Measurements from ENCODE around the gene E2F1. TPM values are rescaled to one million over a fixed set of nuclear protein-coding genes. Genes with fewer than 3 reads are reported as not detected.
A peak's percentile ranks its signal among the peaks of the same experiment; 100 is the strongest.

E2F1 gene
- total RNA-seq, 2 experiments from 2014 or later, result 128 to 148 TPM

DNA sequence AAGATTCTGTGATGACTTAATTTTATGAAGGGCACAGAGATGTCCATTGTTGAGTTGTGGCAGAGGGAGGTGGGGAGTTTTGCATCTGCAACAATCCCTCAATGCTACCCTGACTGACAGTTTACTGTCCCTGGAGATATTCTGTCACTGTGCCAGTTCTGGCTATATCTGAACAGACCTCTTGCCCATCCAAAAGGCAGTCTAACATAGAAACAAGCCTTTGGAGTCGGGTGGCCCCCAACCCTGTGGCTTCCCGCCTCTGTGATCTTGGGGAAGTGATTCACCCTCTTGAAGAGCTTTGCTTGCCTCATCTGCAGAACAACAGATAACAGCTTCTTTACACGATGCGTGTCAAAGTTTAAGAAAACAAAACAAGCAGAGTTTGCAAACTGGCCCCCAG lies 3.8 kb upstream of the E2F1 start:
- intact Hi-C loops (cut with micrococcal nuclease; ENCODE audit: unreplicated experiment), result loop anchor here (5.0 to 10.0 kb wide), 3 partner anchors 192 to 1925 kb away; partner anchors contain the start of genes EIF2S2 and SPAG4
- ChIA-PET POLR2A (interaction anchor here (0.7 kb wide), 3 partner anchors 11 to 139 kb away, joined by 3 to 4 read pairs (median 4); no protein-coding TSS in a partner anchor), CTCF (ENCODE audit: unreplicated experiment) (no interaction called here)
- peaks cover 3% of the 10 kb centered on the region for H3K79me2 ChIP-seq (ENCODE audit: insufficient read depth, low read depth, low read length)
- H3K36me3 ChIP-seq (ENCODE audit: insufficient read depth, low read length), result peaks cover 2% of the 10 kb centered on the region
- no peak overlapping the region for H3K27ac ChIP-seq (ENCODE audit: low read depth, low read length, poor library complexity, severe bottlenecking)
- peak overlapping the region; percentile 16; the same call in 1 of the 2 replicates for H3K4me2 ChIP-seq (ENCODE audit: low read length)
- peaks cover 49% of the 10 kb centered on the region for H3K4me1 ChIP-seq (ENCODE audit: insufficient read depth, low read length, poor library complexity, severe bottlenecking)
- no peaks in the 10 kb centered on the region for H3K9me3 ChIP-seq (ENCODE audit: low read length)
- H2AFZ ChIP-seq (ENCODE audit: low read length), result peak overlapping the region; percentile 54
- no peak for DNase-seq (ENCODE audit: low spot score)
- no peaks in the 10 kb centered on the region for H3K9me2 ChIP-seq (ENCODE audit: insufficient read depth, low read length)
- no peak overlapping the region for H3K4me3 ChIP-seq (ENCODE audit: low read depth, low read length, poor library complexity, severe bottlenecking)
- peaks cover under 1% of the 10 kb centered on the region; the same call in 1 of the 2 replicates for H4K20me1 ChIP-seq (ENCODE audit: insufficient read depth, low read length)
- TF ChIP-seq, protein P1, sequence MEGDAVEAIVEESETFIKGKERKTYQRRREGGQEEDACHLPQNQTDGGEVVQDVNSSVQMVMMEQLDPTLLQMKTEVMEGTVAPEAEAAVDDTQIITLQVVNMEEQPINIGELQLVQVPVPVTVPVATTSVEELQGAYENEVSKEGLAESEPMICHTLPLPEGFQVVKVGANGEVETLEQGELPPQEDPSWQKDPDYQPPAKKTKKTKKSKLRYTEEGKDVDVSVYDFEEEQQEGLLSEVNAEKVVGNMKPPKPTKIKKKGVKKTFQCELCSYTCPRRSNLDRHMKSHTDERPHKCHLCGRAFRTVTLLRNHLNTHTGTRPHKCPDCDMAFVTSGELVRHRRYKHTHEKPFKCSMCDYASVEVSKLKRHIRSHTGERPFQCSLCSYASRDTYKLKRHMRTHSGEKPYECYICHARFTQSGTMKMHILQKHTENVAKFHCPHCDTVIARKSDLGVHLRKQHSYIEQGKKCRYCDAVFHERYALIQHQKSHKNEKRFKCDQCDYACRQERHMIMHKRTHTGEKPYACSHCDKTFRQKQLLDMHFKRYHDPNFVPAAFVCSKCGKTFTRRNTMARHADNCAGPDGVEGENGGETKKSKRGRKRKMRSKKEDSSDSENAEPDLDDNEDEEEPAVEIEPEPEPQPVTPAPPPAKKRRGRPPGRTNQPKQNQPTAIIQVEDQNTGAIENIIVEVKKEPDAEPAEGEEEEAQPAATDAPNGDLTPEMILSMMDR (conservative IDR thresholded peaks at IDR 0.05; ENCODE audit: low read length), result no peak
- no peak for TF ChIP-seq EZH2phosphoT487 (IDR thresholded peaks at IDR 0.05; ENCODE audit: borderline replicate concordance, low read depth, low read length)
- no TSS peak for BruUV-seq (replicated peaks)

DNA sequence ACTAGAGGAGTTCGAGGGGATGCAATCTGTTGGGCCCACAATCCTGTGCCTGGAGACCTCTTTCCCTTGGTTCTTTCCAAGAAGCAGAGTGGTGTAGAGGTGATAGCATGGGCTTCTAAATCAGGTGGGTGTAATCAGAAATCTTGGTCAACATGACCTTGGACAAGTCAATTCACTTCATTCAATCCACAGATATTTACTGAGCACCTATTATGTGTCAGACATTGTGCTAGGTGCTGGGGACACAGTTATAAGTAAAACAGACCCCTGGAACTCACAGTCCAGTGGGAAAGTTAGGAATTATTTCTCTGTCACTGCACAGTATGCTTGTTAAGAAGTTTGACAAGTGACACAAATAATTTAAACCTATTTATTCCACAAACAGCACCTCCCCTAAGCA lies 3.3 kb upstream of the E2F1 start:
- peaks cover 8% of the 10 kb centered on the region for H3K79me2 ChIP-seq (ENCODE audit: insufficient read depth, low read depth, low read length)
- no peaks in the 10 kb centered on the region for H3K9me3 ChIP-seq (ENCODE audit: low read length)
- DNase-seq (ENCODE audit: low spot score), result no peak
- no TSS peak for BruUV-seq (replicated peaks)
- peaks cover 7% of the 10 kb centered on the region for H3K36me3 ChIP-seq (ENCODE audit: insufficient read depth, low read length)
- intact Hi-C loops (cut with micrococcal nuclease; ENCODE audit: unreplicated experiment), result loop anchor here (5.0 to 10.0 kb wide), 3 partner anchors 193 to 1925 kb away; partner anchors contain the start of genes EIF2S2 and SPAG4
- peaks cover 6% of the 10 kb centered on the region for H4K20me1 ChIP-seq (ENCODE audit: insufficient read depth, low read length)
- TF ChIP-seq, protein P1 (conservative IDR thresholded peaks at IDR 0.05; ENCODE audit: low read length), result no peak
- TF ChIP-seq EZH2phosphoT487 (IDR thresholded peaks at IDR 0.05; ENCODE audit: borderline replicate concordance, low read depth, low read length), result no peak
- H2AFZ ChIP-seq (ENCODE audit: low read length), result peak overlapping the region; percentile 54
- POLR2A ChIA-PET, result interaction anchor here (0.7 kb wide), 3 partner anchors 10 to 140 kb away, joined by 3 to 4 read pairs (median 4); no protein-coding TSS in a partner anchor
- H3K4me3 ChIP-seq (ENCODE audit: low read depth, low read length, poor library complexity, severe bottlenecking), result no peak overlapping the region
- H3K4me2 ChIP-seq (ENCODE audit: low read length), result peak overlapping the region; percentile 16; the same call in 1 of the 2 replicates
- peaks cover 49% of the 10 kb centered on the region for H3K4me1 ChIP-seq (ENCODE audit: insufficient read depth, low read length, poor library complexity, severe bottlenecking)
- H3K9me2 ChIP-seq (ENCODE audit: insufficient read depth, low read length), result no peaks in the 10 kb centered on the region
- H3K27ac ChIP-seq (ENCODE audit: low read depth, low read length, poor library complexity, severe bottlenecking), result no peak overlapping the region
- CTCF ChIA-PET (ENCODE audit: unreplicated experiment), result no interaction called here

DNA sequence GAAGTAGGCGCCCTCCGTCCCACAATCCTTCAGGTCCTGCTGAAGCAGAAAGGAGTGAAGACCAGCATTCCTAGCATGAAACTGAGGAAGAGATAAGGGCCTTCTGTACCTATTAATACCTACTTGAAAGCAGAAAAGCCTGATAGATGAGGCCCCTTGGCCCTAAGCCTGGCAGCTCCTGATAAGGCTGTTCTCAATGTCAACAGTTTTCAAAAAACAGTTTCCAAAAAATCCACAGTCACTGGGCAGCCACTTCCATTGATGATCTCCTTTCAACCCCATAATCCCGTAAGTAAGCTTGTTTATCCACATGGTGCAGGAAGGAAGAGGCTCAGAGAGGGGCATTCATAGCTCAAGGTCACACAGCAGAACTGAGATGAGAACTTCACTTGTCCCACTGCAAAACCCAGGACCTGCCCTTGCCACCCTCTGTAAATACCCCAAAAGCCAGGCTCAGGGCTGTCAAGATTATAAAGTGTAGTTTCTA lies 2.8 kb upstream of the E2F1 start:
- intact Hi-C loops (cut with micrococcal nuclease; ENCODE audit: unreplicated experiment), result loop anchor here (5.0 to 10.0 kb wide), 3 partner anchors 193 to 1926 kb away; partner anchors contain the start of genes EIF2S2 and SPAG4
- peaks cover 11% of the 10 kb centered on the region for H4K20me1 ChIP-seq (ENCODE audit: insufficient read depth, low read length)
- H3K4me3 ChIP-seq (ENCODE audit: low read depth, low read length, poor library complexity, severe bottlenecking), result no peak overlapping the region
- ChIA-PET CTCF (ENCODE audit: unreplicated experiment) (no interaction called here), POLR2A (no interaction called here)
- peaks cover 12% of the 10 kb centered on the region for H3K36me3 ChIP-seq (ENCODE audit: insufficient read depth, low read length)
- no peaks in the 10 kb centered on the region for H3K9me3 ChIP-seq (ENCODE audit: low read length)
- BruUV-seq (replicated peaks), result no TSS peak
- TF ChIP-seq, protein P1 (conservative IDR thresholded peaks at IDR 0.05; ENCODE audit: low read length), result no peak
- no peak for TF ChIP-seq EZH2phosphoT487 (IDR thresholded peaks at IDR 0.05; ENCODE audit: borderline replicate concordance, low read depth, low read length)
- H3K4me2 ChIP-seq (ENCODE audit: low read length), result no peak overlapping the region
- peaks cover 55% of the 10 kb centered on the region for H3K4me1 ChIP-seq (ENCODE audit: insufficient read depth, low read length, poor library complexity, severe bottlenecking)
- no peak for DNase-seq (ENCODE audit: low spot score)
- no peak overlapping the region for H2AFZ ChIP-seq (ENCODE audit: low read length)
- no peak overlapping the region for H3K27ac ChIP-seq (ENCODE audit: low read depth, low read length, poor library complexity, severe bottlenecking)
- H3K79me2 ChIP-seq (ENCODE audit: insufficient read depth, low read depth, low read length), result peaks cover 13% of the 10 kb centered on the region
- H3K9me2 ChIP-seq (ENCODE audit: insufficient read depth, low read length), result no peaks in the 10 kb centered on the region

Data from OCI-LY7 (cell line).